GM12878 (cell line): ENCODE results near the gene LAIR1. TPM values are rescaled to one million over a fixed set of nuclear protein-coding genes. Genes with fewer than 3 reads are reported as not detected.

ENCODE experiments used
- ASH2L ChIP-seq: fragments of 300-600, 200-600 bp; sonication (generic); IDR thresholded peaks from 2 replicates; pipeline ENCODE4 v1.6.1; 2017; ENCODE audit warnings: low read depth, mild to moderate bottlenecking, borderline replicate concordance
- BACH1 ChIP-seq: fragments of 450-650 bp; IDR thresholded peaks from 2 replicates; pipeline ENCODE4 v1.6.1; 2017; ENCODE audit warnings: mild to moderate bottlenecking, borderline replicate concordance
- BMI1 ChIP-seq: fragments of 450-650 bp; IDR thresholded peaks from 2 replicates; pipeline ENCODE4 v1.6.1; 2016; ENCODE audit warnings: mild to moderate bottlenecking, moderate library complexity, borderline replicate concordance
- CTCF ChIP-seq, 3 experiments: IDR thresholded peaks in 2 of 3; conservative IDR thresholded peaks in 1 of 3; 2 replicates each; pipeline ENCODE4 v1.5.1; 2011; ENCODE audit warnings: low read depth in 3 of 3, low read length in 3 of 3, mild to moderate bottlenecking in 3 of 3, control low read depth in 2 of 3, moderate library complexity in 2 of 3, inconsistent platforms in 1 of 3, mixed read lengths in 1 of 3; ENCODE audit not compliant: control insufficient read depth in 2 of 3, insufficient read depth in 1 of 3; ENCODE audit errors: extremely low read depth in 1 of 3
- DPF2 ChIP-seq: fragments of 450-650 bp; IDR thresholded peaks from 2 replicates; pipeline ENCODE4 v1.6.1; 2017; ENCODE audit warnings: mild to moderate bottlenecking
- EED ChIP-seq: sonication (generic); IDR thresholded peaks from 2 replicates; pipeline ENCODE4 v1.6.1; 2016; ENCODE audit warnings: antibody characterized with exemption, low read depth
- EZH2 ChIP-seq: IDR thresholded peaks from 2 replicates; pipeline ENCODE4 v1.6.1; 2012; ENCODE audit warnings: low read depth, mild to moderate bottlenecking, control low read depth, inconsistent platforms, low read length, borderline replicate concordance; ENCODE audit not compliant: control insufficient read depth
- HDAC6 ChIP-seq: fragments of 200-600 bp; sonication (generic); IDR thresholded peaks from one replicate; pipeline ENCODE4 v1.8.0; 2017; ENCODE audit warnings: antibody characterized with exemption; ENCODE audit not compliant: unreplicated experiment
- JUND ChIP-seq: IDR thresholded peaks from 2 replicates; pipeline ENCODE4 v1.6.1; 2012; ENCODE audit warnings: low read depth, mild to moderate bottlenecking, low read length, improper control_type of control experiment, moderate library complexity
- NFXL1 ChIP-seq: fragments of 450-650 bp; IDR thresholded peaks from 2 replicates; pipeline ENCODE4 v1.6.1; 2017; ENCODE audit warnings: antibody characterized with exemption, mild to moderate bottlenecking, borderline replicate concordance
- NR2C2 ChIP-seq: IDR thresholded peaks from 2 replicates; pipeline ENCODE4 v1.6.1; 2011; ENCODE audit warnings: borderline replicate concordance, low read depth; ENCODE audit not compliant: control insufficient read depth, insufficient read length
- NRF1 ChIP-seq: conservative IDR thresholded peaks from 2 replicates; pipeline ENCODE4 v1.6.1; 2011; ENCODE audit warnings: mild to moderate bottlenecking, low read depth, low read length, improper control_type of control experiment
- PBX3 ChIP-seq: IDR thresholded peaks from 2 replicates; pipeline ENCODE4 v1.6.1; 2011; ENCODE audit warnings: mild to moderate bottlenecking, low read depth, low read length, moderate library complexity; ENCODE audit not compliant: insufficient replicate concordance
- PKNOX1 ChIP-seq: fragments of 450-650 bp; IDR thresholded peaks from 2 replicates; pipeline ENCODE4 v1.6.1; 2016; ENCODE audit warnings: mild to moderate bottlenecking
- RELA ChIP-seq: fragments of 450-650 bp; IDR thresholded peaks from 2 replicates; pipeline ENCODE4 v1.8.0; 2014; ENCODE audit warnings: borderline replicate concordance; ENCODE audit not compliant: partially characterized antibody
- SIX5 ChIP-seq: IDR thresholded peaks from 2 replicates; pipeline ENCODE4 v1.6.1; 2011; ENCODE audit warnings: mild to moderate bottlenecking, low read depth, low read length, moderate library complexity; ENCODE audit not compliant: severe bottlenecking
- STAT3 ChIP-seq: IDR thresholded peaks from 2 replicates; pipeline ENCODE4 v1.6.1; 2011; ENCODE audit warnings: low read depth, low read length, improper control_type of control experiment
- TARDBP ChIP-seq: IDR thresholded peaks from 2 replicates; pipeline ENCODE4 v1.6.1; 2016; ENCODE audit warnings: borderline replicate concordance
- TBL1XR1 ChIP-seq: IDR thresholded peaks from 2 replicates; pipeline ENCODE4 v1.6.1; 2012; ENCODE audit warnings: low read depth, low read length, improper control_type of control experiment
- TCF12 ChIP-seq: IDR thresholded peaks from 2 replicates; pipeline ENCODE4 v1.6.1; 2011; ENCODE audit warnings: low read depth, mild to moderate bottlenecking, low read length
- YY1 ChIP-seq: IDR thresholded peaks from 2 replicates; pipeline ENCODE4 v1.6.1; 2011; ENCODE audit warnings: low read depth, mild to moderate bottlenecking, low read length
- ZBTB33 ChIP-seq: fragments of 450-650 bp; IDR thresholded peaks from 2 replicates; pipeline ENCODE4 v1.6.1; 2017; ENCODE audit warnings: mild to moderate bottlenecking
- polyA plus RNA-seq, 11 experiments: library from polyadenylated mRNA; depleted of rRNA in 4 of 11; unstranded in 6 of 11; stranded (reverse) in 5 of 11; fragments of >200 nt; fragmentation: Nextera tagmentation in 4 of 11; fragmentation: Illumina TruSeq in 1 of 11; extraction: Ambion mirVana in 4 of 11; extraction: Trizol in 1 of 11; gene quantifications; 1 replicate in 1 of 11; 2 replicates in 10 of 11; pipeline versions ENCODE4 v1.2.1 to v1.2.3, GENCODE V29; 2011 to 2016; ENCODE audit warnings: inconsistent platforms in 2 of 11, missing spikeins in 2 of 11, low read depth in 1 of 11
- total RNA-seq, 4 experiments: library from RNA; depleted of rRNA in 3 of 4; stranded (reverse); fragments of >200 nt in 3 of 4; fragmentation: Illumina TruSeq in 1 of 4; extraction: Trizol in 1 of 4; gene quantifications; 2 replicates each; pipeline versions ENCODE4 v1.2.1 to v1.2.3, GENCODE V29; 2013 to 2021

Gene LAIR1
- total and polyA plus RNA-seq, 10 of the 15 experiments (the other 5 are each of a cell fraction or from before 2014, with no cell fraction given), result 8.6 to 58.2 (median 35.3) TPM

- TF ChIP-seq TCF12 (peak; percentile 69; the same call in 1 of the 2 replicates), NR2C2 (no peak), ZBTB33 (no peak), EED (peak; percentile 100), NRF1 (no peak), SIX5 (no peak), RELA (no peak), TBL1XR1 (peak; percentile 74; the same call in 1 of the 2 replicates), STAT3 (peak; percentile 64; the same call in 1 of the 2 replicates), CTCF (IDR thresholded peaks at IDR 0.05 in 2 of 3, conservative IDR thresholded peaks at IDR 0.05 in 1 of 3; ENCODE audit: control insufficient read depth in 2 of 3, extremely low read depth in 1 of 3, insufficient read depth in 1 of 3, low read depth in 3 of 3, low read length in 3 of 3) (no peak), DPF2 (peak; percentile 97), HDAC6 (no peak), YY1 (no peak), TARDBP (no peak), NFXL1 (no peak), PBX3 (no peak), JUND (no peak), EZH2 (no peak), PKNOX1 (no peak), BMI1 (peak; percentile 84; the same call in 1 of the 2 replicates), ASH2L (no peak), BACH1 (peak; percentile 58; the same call in 1 of the 2 replicates)
Measured at GRCh38 chr19:54345938-54346386, 18.8 kb downstream of the LAIR1 start (continued).
